AG08395 (cell line): ENCODE data around the gene GFOD1.

Source experiments
- DNase-seq: peaks from one replicate; pipeline ENCODE4 v3.0.0; 2012; ENCODE audit warnings: mixed read lengths, low spot score

Gene GFOD1

DNA sequence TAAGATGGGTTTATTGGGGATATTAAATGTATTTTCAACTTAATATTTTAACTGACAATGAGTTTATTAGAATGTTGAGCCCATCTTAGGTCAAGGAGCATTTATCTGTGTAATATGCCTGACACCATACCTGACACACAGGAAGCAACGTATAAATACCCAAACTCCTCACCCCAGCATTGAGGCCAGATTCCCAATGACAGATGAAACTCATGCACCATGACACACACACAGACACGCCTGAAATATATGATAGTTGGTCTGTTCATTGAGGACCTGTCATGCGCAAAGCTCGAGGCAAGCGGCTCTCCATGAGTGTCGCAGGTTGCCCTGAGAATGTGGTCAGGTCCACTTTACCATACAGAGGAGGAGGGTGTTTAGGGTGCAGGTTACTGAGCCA, 64.1 kb downstream of the GFOD1 start:
- DNase-seq, result no peak

GRCh38 chr6:13422681-13423221, 64.6 kb downstream of the GFOD1 start:
- no peak for DNase-seq

DNA sequence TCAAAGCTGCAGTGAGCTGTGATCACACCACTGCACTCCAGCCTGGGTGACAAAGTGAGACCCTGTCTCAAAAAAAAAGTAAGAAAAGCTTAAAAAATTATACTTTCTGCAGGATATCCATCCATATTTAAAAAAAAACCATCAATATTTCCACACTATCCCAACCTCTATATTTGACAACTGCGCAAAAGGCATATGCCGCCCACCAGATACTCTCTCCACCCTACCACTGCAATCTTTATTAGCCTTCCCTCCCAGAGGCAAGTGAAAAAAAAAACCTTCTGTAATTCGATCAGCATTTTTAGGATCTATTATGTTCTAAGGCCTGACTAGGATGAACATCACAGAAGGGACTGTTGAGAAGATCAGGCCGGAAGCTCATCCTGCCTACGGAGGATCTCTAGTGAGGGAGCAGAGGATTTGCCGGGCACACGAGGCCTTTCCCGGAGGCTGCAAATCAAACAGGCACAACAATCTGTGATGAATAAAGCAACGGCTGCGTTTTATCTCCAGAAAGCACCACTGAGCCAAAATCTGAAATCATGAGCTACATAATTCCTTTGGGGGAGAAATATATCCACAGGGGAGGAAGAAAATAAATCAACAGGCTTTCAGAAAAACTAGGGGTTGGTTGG, 65.9 kb downstream of the GFOD1 start:
- DNase-seq, result peak; percentile 38

DNA sequence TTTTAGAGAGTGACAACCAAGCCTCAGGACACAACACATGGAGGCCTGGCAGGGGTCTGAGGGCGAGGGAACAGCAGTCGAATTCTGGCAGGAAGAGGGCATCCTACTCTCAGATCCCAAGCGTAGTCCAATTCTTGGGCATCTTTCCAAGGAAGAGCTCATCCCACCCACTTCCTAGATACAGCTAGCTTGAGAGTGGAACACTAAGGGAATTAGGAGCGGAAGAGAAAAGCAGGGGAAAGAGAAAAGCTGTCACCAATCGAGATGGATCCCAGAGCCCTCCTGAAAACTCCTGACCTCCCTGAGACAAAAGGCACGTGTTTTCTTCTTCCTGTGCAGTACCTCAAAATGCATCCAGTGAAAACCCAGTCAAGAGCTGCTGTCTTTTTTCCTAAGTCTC, 67.1 kb downstream of the GFOD1 start:
- DNase-seq, result no peak

- DNase-seq, result no peak
Measured at GRCh38 chr6:13419422-13420195, 67.8 kb downstream of the GFOD1 start.

- DNase-seq, result no peak
Measured at GRCh38 chr6:13418844-13419243, 68.6 kb downstream of the GFOD1 start.

DNA sequence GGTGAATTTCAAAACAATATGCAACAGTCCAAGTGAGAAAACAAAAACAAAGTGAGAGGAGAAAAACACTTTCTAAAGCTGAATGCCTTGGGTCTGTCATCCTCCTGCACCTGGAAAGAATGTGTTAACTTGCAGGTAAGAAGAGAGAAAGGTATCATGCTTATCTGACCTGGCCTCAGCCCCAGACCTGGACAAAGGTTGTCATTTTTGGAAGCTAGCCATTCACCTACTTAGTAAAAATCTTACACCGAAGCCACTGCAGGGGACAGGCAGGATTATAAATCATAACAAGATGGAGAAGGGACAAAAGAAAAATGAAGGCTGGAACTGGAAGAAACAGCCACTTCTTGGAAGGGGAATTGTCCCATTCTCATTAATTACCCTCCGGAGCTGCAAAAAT, 69.4 kb downstream of the GFOD1 start:
- DNase-seq, result no peak

- no peak for DNase-seq
Measured at GRCh38 chr6:13417431-13417830, 70.0 kb downstream of the GFOD1 start.

DNA sequence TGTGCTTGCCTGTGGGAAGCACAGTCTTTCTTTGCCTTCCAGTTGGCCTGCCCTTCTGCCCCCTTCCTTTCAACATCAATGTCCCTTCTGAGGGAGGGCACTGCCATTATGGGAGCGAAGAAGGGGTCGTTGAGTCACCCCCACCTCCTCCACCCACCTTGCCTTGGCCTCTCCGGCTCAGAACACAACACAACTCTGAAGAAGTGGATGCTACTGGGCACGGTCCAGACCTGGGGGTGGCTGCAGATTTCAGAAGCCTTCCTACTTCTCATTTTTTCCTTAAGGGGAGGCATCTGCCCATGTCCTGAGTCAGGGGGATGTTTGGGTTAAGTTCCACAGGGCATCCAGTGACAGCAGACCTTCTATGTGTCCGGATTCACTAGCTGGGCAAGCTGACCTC, 72.1 kb downstream of the GFOD1 start:
- no peak for DNase-seq

GRCh38 chr6:13413900-13414555, 73.4 kb downstream of the GFOD1 start:
- no peak for DNase-seq

DNA sequence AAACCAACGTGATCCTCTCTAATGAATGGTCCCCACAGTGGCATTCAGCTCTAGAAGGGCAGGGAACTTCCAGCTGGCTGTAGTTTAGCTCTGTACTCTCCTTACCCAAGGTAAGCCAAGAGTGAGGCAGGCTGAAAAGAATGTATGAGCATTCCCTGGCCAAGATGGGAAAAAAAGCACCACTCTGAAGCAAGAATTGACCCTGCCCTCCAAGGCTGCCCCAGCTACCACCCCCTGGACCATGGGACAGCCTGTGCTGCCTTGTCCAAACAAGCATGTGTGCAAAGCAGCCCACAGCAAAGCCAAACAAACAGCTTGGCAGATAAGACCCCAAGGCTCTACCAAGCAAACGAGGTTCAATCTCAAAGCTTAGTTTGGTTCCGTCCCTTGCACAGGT, 73.9 kb downstream of the GFOD1 start:
- DNase-seq, result peak; percentile 63

- DNase-seq, result no peak
Measured at GRCh38 chr6:13412639-13413465, 74.5 kb downstream of the GFOD1 start.

GRCh38 chr6:13412211-13412610, 75.2 kb downstream of the GFOD1 start:
- DNase-seq, result no peak

- DNase-seq, result no peak
Measured at GRCh38 chr6:13411484-13411883, 75.9 kb downstream of the GFOD1 start.

- no peak for DNase-seq
Measured at GRCh38 chr6:13409991-13410390, 77.4 kb downstream of the GFOD1 start.

DNA sequence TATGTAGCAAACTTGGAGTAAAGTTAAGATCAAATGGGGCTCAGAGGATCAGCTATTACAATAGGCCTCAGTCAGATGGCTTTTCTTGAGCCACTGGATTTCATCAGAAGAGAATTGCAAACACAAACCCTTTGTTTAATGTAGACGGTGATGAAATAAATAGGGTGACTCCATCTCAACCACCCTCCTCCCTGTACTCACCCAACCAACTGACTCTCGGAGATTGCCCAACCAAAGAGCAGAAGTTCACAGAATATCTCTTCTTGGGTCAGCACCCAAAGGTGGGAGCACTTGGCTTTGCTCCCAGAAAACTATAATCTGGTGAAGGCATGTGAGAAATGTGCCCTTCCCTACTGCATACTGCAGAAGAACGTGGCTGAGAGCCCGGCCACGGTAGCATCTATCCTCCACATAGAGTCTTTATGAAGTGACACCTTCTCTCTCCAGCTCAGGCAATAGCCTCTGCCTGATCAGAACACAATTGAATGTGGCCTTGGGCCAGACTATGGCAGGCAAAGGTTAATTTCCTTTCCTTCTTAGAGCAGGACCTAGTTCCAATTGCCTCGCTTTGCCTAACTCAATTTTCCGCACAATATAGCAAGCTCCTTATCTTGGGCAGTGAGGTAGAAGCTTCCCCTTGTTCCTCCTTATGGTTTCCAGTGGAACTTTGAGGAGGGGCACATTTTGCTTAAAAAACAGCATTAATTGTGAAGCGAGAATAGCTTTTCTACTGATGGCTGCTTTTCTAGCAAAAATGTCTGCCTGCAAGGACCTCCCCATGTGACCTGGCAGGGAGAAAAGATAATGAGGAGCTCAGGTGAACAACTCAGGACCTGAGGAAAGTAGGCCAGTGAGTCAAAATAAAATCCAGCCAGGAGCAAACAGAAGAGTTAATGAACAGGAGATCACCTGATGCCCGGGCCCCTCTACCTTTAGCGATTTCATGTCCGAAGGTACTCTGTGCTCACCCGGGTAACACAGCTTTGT, 79.4 kb downstream of the GFOD1 start:
- DNase-seq, result peak; percentile 56

DNA sequence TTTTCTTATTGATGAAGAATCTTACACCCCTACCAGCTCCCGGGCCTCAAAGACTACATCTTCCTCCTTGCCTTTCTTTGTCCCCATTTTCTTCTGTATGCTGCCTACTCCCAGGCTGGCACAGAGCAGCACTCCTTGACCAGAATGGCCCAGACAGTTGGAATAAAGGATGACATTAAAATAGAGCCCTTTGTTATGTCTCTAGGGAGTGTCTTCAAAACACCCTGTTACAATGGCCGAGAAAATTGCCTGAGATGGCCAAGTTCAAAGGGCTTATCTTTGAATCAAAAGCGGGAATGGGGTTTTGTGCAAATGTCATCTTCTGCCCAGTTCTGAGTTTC, 80.1 kb downstream of the GFOD1 start:
- DNase-seq, result no peak

DNA sequence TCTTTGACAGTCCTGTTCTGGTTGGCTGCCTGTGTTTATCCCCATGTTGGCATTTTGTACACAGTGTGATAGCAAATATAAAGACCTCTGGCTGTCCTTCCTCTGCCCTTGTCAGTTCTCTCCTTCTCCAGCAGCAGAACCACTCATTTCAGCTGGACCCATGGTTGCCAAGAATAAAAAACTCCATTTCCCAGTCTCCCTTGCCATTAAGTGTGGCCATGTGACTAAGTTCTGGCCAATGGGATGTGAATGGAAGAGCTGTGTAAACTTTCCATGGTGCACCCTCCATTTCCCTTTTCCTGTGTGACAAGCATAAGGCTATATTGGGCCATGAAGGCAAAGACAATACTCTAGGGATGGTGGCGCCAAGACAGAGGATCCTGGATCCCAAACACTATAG, 80.6 kb downstream of the GFOD1 start:
- DNase-seq, result no peak

- DNase-seq, result no peak
Measured at GRCh38 chr6:13405961-13406477, 81.4 kb downstream of the GFOD1 start.

- no peak for DNase-seq
Measured at GRCh38 chr6:13404892-13405254, 82.5 kb downstream of the GFOD1 start.
